T-helper 17 cell (primary cell): ENCODE results near the gene MCOLN3. TPM values are rescaled to one million over a fixed set of nuclear protein-coding genes. Genes with fewer than 3 reads are reported as not detected.

Experiments used
- ATAC-seq: fragments of 150-1000 bp; cut with Tn5 transposase; 2 replicates; pipeline ENCODE4 v1.10.0; 2021; ENCODE audit warnings: mild to moderate bottlenecking, moderate library complexity
- DNase-seq, 3 donors: peaks; one replicate each; pipeline versions ENCODE4 v3.0.0 to v3.0.0-alpha.2; 2020 to 2021
- H3K9me3 ChIP-seq: one replicate; pipeline ENCODE4 v1.7.0; 2013; ENCODE audit warnings: low read length, mild to moderate bottlenecking; ENCODE audit not compliant: control insufficient read depth, poor library complexity, severe bottlenecking
- H3K27ac Mint-ChIP-seq: one replicate; pipeline ENCODE4 v1.8.0; 2022; ENCODE audit warnings: mild to moderate bottlenecking, moderate library complexity, mixed read lengths
- H3K27me3 Mint-ChIP-seq: one replicate; pipeline ENCODE4 v1.8.0; 2022; ENCODE audit warnings: mixed read lengths
- H3K36me3 Mint-ChIP-seq: one replicate; pipeline ENCODE4 v1.8.0; 2022; ENCODE audit warnings: low read depth, mixed read lengths
- H3K4me1 Mint-ChIP-seq: one replicate; pipeline ENCODE4 v1.8.0; 2022; ENCODE audit warnings: mild to moderate bottlenecking, mixed read lengths
- H3K4me3 Mint-ChIP-seq: one replicate; pipeline ENCODE4 v1.8.0; 2022; ENCODE audit warnings: mild to moderate bottlenecking, moderate library complexity, mixed read lengths
- total RNA-seq, 4 donors: library from RNA in 2 of 4; stranded (reverse) in 2 of 4; gene quantifications; one replicate each; pipeline ENCODE4 v1.2.3 and lab custom pipeline; 2022 to 2026

Gene MCOLN3
- total RNA-seq, 2 donors from 2014 or later, result 3.2 to 5.1 TPM

GRCh38 chr1:84969489-84970250 is 78.6 kb downstream of the MCOLN3 start:
- Mint-ChIP-seq H3K27ac (no peak overlapping the region), H3K36me3 (no peaks in the 10 kb centered on the region), H3K4me1 (peaks cover 17% of the 10 kb centered on the region), H3K4me3 (no peak overlapping the region), H3K27me3 (no peaks in the 10 kb centered on the region)
- DNase-seq (no peak), ATAC-seq (no peak)
- no peaks in the 10 kb centered on the region for H3K9me3 ChIP-seq

DNA sequence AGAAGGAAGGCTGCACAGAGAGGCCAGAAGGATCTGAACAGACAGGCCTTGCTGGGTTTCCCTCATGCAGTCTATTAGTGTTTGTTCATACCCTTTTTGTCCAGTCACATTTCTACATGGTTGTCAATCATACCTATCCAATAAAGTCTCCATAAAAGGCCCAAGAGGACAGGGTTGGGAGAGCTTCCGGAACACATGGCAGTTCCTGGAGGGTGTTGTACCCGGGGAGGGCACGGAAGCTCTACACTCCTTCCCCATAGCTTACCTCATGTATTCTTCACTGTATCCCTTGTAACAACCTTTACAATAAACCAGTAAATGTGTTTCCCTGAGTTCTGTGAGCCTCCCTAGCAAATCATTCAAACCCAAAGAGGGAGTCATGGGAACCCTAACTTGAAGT is 79.4 kb downstream of the MCOLN3 start:
- Mint-ChIP-seq H3K4me1 (peaks cover 17% of the 10 kb centered on the region), H3K27ac (no peak overlapping the region), H3K4me3 (no peak overlapping the region), H3K27me3 (no peaks in the 10 kb centered on the region), H3K36me3 (no peaks in the 10 kb centered on the region)
- H3K9me3 ChIP-seq, result no peaks in the 10 kb centered on the region
- ATAC-seq, result no peak
- no peak for DNase-seq

- H3K27me3 Mint-ChIP-seq, result no peaks in the 10 kb centered on the region
- H3K27ac Mint-ChIP-seq, result no peak overlapping the region
- ATAC-seq, result no peak
- no peaks in the 10 kb centered on the region for H3K36me3 Mint-ChIP-seq
- peaks cover 17% of the 10 kb centered on the region for H3K4me1 Mint-ChIP-seq
- DNase-seq, result no peak
- no peaks in the 10 kb centered on the region for H3K9me3 ChIP-seq
- no peak overlapping the region for H3K4me3 Mint-ChIP-seq
These were observed 80.2 kb downstream of the MCOLN3 start for GRCh38 chr1:84968101-84968500.

Other genes starting within 250 kb of the MCOLN3 start
- gene LPAR3, start 155.3 kb downstream of the MCOLN3 start, total RNA-seq, result 1 to 10 TPM; 1.9 to 2.1 TPM
- 10 to 100 TPM; 19.3 to 26.7 TPM for gene MCOLN2, start 51.4 kb downstream of the MCOLN3 start, total RNA-seq
- 1 to 10 TPM; 2.7 to 2.8 TPM for gene SYDE2, start 152.5 kb upstream of the MCOLN3 start, total RNA-seq
- 10 to 100 TPM; 51.5 to 51.7 TPM for gene C1orf52, start 211.2 kb upstream of the MCOLN3 start, total RNA-seq
- gene BCL10, start 228.1 kb upstream of the MCOLN3 start, total RNA-seq, result 10 to 100 TPM; 49.8 to 51.9 TPM